Esophagus squamous epithelium (tissue), 4 donors: ENCODE measurements around the gene ARMC5.

Source experiments
- POLR2A ChIP-seq, 4 donors: fragments of 450-650 bp; IDR thresholded peaks; one replicate each; pipeline ENCODE4 v1.6.1; 2017; ENCODE audit warnings: antibody characterized with exemption in 4 of 4, mild to moderate bottlenecking in 4 of 4, moderate library complexity in 3 of 4
- TF ChIP-seq, protein P1 (sequence below), 6 experiments: fragments of 450-650 bp in 4 of 6; fragments of 200-600 bp in 2 of 6; sonication (generic) in 2 of 6; IDR thresholded peaks; one replicate each; pipeline ENCODE4 v1.5.1; 2016 to 2019; ENCODE audit warnings: antibody characterized with exemption in 6 of 6, mild to moderate bottlenecking in 4 of 6, moderate library complexity in 4 of 6

DNA sequence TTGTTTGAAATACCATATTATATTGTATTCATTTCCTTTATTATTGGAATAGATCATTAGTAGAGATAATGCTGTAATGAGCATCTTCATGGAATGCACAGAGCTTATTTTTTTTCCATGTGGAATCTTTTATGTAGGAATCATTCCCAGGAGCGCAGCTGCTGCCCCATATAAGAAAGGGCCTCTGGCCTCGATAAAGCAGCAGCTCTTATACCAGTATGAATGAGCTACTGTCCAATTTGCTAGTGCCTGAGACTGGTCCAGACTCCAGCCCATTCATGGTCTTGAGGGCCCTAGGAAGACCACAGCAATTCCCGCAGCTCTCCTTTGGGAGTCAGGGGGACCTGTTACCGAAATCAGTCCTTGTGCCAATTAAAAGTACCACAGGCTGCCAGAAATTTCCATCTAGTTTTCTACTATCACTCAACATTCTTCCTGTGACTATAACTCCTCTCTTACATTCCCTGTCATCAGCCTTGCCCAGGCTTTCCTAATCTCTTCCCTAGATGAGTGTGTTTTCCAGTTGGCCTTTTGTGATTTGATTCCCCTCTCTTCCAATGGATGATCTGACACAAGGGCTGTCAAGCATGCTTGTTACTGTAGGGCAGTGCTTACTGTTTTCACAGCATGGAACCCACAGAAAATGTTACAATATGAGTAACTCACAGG, 18.7 kb upstream of the ARMC5 start:
- TF ChIP-seq, protein P1, sequence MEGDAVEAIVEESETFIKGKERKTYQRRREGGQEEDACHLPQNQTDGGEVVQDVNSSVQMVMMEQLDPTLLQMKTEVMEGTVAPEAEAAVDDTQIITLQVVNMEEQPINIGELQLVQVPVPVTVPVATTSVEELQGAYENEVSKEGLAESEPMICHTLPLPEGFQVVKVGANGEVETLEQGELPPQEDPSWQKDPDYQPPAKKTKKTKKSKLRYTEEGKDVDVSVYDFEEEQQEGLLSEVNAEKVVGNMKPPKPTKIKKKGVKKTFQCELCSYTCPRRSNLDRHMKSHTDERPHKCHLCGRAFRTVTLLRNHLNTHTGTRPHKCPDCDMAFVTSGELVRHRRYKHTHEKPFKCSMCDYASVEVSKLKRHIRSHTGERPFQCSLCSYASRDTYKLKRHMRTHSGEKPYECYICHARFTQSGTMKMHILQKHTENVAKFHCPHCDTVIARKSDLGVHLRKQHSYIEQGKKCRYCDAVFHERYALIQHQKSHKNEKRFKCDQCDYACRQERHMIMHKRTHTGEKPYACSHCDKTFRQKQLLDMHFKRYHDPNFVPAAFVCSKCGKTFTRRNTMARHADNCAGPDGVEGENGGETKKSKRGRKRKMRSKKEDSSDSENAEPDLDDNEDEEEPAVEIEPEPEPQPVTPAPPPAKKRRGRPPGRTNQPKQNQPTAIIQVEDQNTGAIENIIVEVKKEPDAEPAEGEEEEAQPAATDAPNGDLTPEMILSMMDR (IDR thresholded peaks at IDR 0.05): no peak
- no peak for TF ChIP-seq POLR2A (IDR thresholded peaks at IDR 0.05)
